Gastrocnemius medialis (tissue), 4 donors: Measurements from ENCODE around the gene SIK3. TPM values are rescaled to one million over a fixed set of nuclear protein-coding genes. Genes with fewer than 3 reads are reported as not detected.

Source experiments
- ATAC-seq, 2 donors: fragments of 150-250 bp; one replicate each; pipeline ENCODE4 v1.9.1; 2016
- DNase-seq, 2 donors: peaks; one replicate each; pipeline ENCODE4 v3.0.0-alpha.2; 2019
- H3K27ac ChIP-seq, 4 donors: fragments of 200-600 bp; sonication (generic); 1 replicate in 1 of 4; 2 replicates in 3 of 4; pipeline ENCODE4 v1.5.1; 2016 to 2018; ENCODE audit warnings: mild to moderate bottlenecking in 2 of 4, moderate library complexity in 1 of 4
- H3K27me3 ChIP-seq, 3 donors: fragments of 200-600 bp; sonication (generic) in 2 of 3; 1 replicate in 1 of 3; 2 replicates in 2 of 3; pipeline versions ENCODE4 v1.5.1 to v1.6.0; 2016 to 2019; ENCODE audit warnings: mild to moderate bottlenecking in 1 of 3, moderate library complexity in 1 of 3
- H3K36me3 ChIP-seq, 2 donors: fragments of 200-600 bp; sonication (generic) in 1 of 2; one replicate each; pipeline ENCODE4 v1.5.1; 2017 to 2018
- H3K4me1 ChIP-seq, 2 donors: fragments of 200-600 bp; sonication (generic) in 1 of 2; one replicate each; pipeline ENCODE4 v1.5.1; 2016 to 2017; ENCODE audit warnings: mild to moderate bottlenecking in 2 of 2
- H3K4me3 ChIP-seq, 4 donors: fragments of 200-600 bp; sonication (generic) in 3 of 4; 1 replicate in 1 of 4; 2 replicates in 3 of 4; pipeline ENCODE4 v1.5.1; 2016 to 2019; ENCODE audit warnings: mild to moderate bottlenecking in 2 of 4
- H3K9me3 ChIP-seq, 3 donors: fragments of 200-600 bp; sonication (generic) in 2 of 3; 1 replicate in 1 of 3; 2 replicates in 2 of 3; pipeline ENCODE4 v1.5.1; 2016 to 2019
- CTCF ChIP-seq, 5 experiments: fragments of 450-650 bp in 3 of 5; fragments of 200-600 bp in 2 of 5; sonication (generic) in 2 of 5; IDR thresholded peaks in 4 of 5; conservative IDR thresholded peaks in 1 of 5; 1 replicate in 4 of 5; 2 replicates in 1 of 5; pipeline ENCODE4 v1.5.1; 2016 to 2019; ENCODE audit warnings: antibody characterized with exemption in 5 of 5, mild to moderate bottlenecking in 3 of 5, moderate library complexity in 3 of 5
- POLR2A ChIP-seq, 2 donors: fragments of 450-650 bp; IDR thresholded peaks; one replicate each; pipeline ENCODE4 v1.6.1; 2017; ENCODE audit warnings: antibody characterized with exemption in 2 of 2, mild to moderate bottlenecking in 2 of 2, moderate library complexity in 2 of 2
- in situ Hi-C, 4 donors: fragments of 200-750 bp; cut with MboI; loops; one replicate each; pipeline versions ENCODE4 v1.15.0 to v1.8.0; 2017; ENCODE audit warnings: low sequenced_read_pairs in 4 of 4
- intact Hi-C: fragments of 100-400 bp; cut with DNase I; formaldehyde crosslinking; loops from one replicate; pipeline ENCODE4 v1.15.1; 2023; ENCODE audit warnings: low total_unique reads
- total RNA-seq, 4 donors: library from RNA; depleted of rRNA; stranded (reverse); fragments of >200 nt; gene quantifications; one replicate each; pipeline versions ENCODE4 v1.1.0 to v1.2.3, GENCODE V29; 2016

SIK3 gene
- total RNA-seq, 4 donors from 2014 or later: 34.4 to 42.4 (median 37.2) TPM

DNA sequence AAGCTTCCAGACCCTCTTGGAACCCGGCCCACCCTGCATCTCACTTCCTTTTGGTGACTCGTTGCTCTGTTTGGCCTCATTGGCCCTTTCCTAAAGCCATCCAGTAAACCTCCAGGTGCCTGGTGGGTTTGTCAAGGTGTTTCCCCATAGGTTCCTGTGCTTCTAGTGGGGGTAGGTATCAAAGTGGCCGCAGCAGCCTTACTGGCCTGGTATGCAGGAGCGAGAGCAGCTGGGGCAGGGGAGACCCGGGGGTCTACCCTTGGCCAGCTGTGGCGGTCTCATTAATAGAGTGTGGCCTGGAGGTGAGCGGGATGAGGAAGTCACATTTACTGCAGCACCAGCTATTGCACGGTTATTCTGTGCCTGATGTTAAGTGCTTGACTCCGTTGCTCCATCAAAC is 279.2 kb downstream of the SIK3 start:
- in situ Hi-C loops (no loop called here), intact Hi-C loops (no loop called here)
- Histone ChIP-seq H3K4me3 (no peak overlapping the region), H3K4me1 (peaks cover 0 to 12% of the 10 kb centered on the region in 2 donors), H3K27me3 (no peaks in the 10 kb centered on the region), H3K9me3 (no peaks in the 10 kb centered on the region), H3K27ac (no peak overlapping the region), H3K36me3 (no peaks in the 10 kb centered on the region)
- TF ChIP-seq POLR2A (IDR thresholded peaks at IDR 0.05) (no peak), CTCF (IDR thresholded peaks at IDR 0.05 in 4 of 5, conservative IDR thresholded peaks at IDR 0.05 in 1 of 5) (no peak)
- DNase-seq (no peak), ATAC-seq (no peak)

GRCh38 chr11:116814502-116814901 is 283.7 kb downstream of the SIK3 start:
- ATAC-seq: peak; percentile 49 to 63
- H3K27me3 ChIP-seq: no peaks in the 10 kb centered on the region
- no peak overlapping the region for H3K4me3 ChIP-seq
- peaks cover 0 to 16% of the 10 kb centered on the region in 2 donors for H3K4me1 ChIP-seq
- DNase-seq: no peak
- TF ChIP-seq CTCF (IDR thresholded peaks at IDR 0.05 in 4 of 5, conservative IDR thresholded peaks at IDR 0.05 in 1 of 5): no peak
- no peak for TF ChIP-seq POLR2A (IDR thresholded peaks at IDR 0.05)
- in situ Hi-C loops: no loop called here
- intact Hi-C loops: no loop called here
- no peaks in the 10 kb centered on the region for H3K9me3 ChIP-seq
- H3K27ac ChIP-seq: peak overlapping the region; percentile 59 to 75 (median 69)
- H3K36me3 ChIP-seq: no peaks in the 10 kb centered on the region

GRCh38 chr11:116813781-116814471 is 284.3 kb downstream of the SIK3 start:
- no peak overlapping the region for H3K4me3 ChIP-seq
- H3K27ac ChIP-seq: peak overlapping the region; percentile 59 to 75 (median 69)
- no peaks in the 10 kb centered on the region for H3K36me3 ChIP-seq
- no peaks in the 10 kb centered on the region for H3K27me3 ChIP-seq
- H3K4me1 ChIP-seq: peaks cover 0 to 16% of the 10 kb centered on the region in 2 donors
- intact Hi-C loops: no loop called here
- no peaks in the 10 kb centered on the region for H3K9me3 ChIP-seq
- ATAC-seq: peak; percentile 77 to 79
- TF ChIP-seq POLR2A (IDR thresholded peaks at IDR 0.05) (no peak), CTCF (IDR thresholded peaks at IDR 0.05 in 4 of 5, conservative IDR thresholded peaks at IDR 0.05 in 1 of 5) (no peak)
- in situ Hi-C loops: no loop called here
- DNase-seq: peak in 1 of 2 donors; percentile 40

- DNase-seq: no peak
Measured at GRCh38 chr11:116813170-116813569, 285.1 kb downstream of the SIK3 start.

More at GRCh38 chr11:116813170-116813569, 285.1 kb downstream of the SIK3 start:
- H3K27me3 ChIP-seq: no peaks in the 10 kb centered on the region
- no peaks in the 10 kb centered on the region for H3K9me3 ChIP-seq
- H3K4me1 ChIP-seq: peaks cover 0 to 16% of the 10 kb centered on the region in 2 donors
- H3K4me3 ChIP-seq: no peak overlapping the region
- H3K27ac ChIP-seq: peak overlapping the region in 1 of 4 donors; percentile 75
- intact Hi-C loops: no loop called here
- no peaks in the 10 kb centered on the region for H3K36me3 ChIP-seq
- ATAC-seq: no peak
- TF ChIP-seq CTCF (IDR thresholded peaks at IDR 0.05 in 4 of 5, conservative IDR thresholded peaks at IDR 0.05 in 1 of 5) (no peak), POLR2A (IDR thresholded peaks at IDR 0.05) (no peak)
- in situ Hi-C loops: no loop called here
